ENCODE measurements around the gene DCLRE1A. TPM values are rescaled to one million over a fixed set of nuclear protein-coding genes. Genes with fewer than 3 reads are reported as not detected.
"Not testable (repeated sequence)": the region's sequence is repeated elsewhere in the genome, so short reads cannot be mapped to it uniquely, and the experiment has no call there.

Gene DCLRE1A
- total RNA-seq, 1 donor from 2014 or later, result 7.5 TPM

DNA sequence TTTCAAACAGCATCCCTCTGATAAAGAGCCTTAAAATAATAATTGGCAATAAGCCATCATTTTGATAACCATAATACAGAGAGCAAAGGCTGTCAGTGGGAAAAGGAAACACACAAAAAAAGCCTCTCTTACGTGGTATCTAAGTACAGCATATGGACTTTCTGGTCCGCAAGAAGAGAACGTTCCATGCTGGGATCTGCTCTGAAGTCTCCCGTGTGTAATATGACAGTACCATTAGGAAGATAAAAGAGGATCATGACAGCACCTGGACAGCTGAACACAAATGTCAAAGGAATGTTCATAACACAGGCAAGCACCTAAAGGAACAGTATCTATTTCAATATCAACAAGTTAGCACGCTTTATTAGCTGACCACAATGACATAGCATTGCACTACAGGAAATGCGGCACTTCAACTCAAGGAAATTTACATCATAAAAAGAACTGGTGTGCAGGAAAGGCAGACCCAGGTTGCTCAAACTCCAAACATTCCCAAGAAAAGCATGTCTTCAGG is 9.9 kb downstream of the DCLRE1A start:
- no peak for DNase-seq (ENCODE audit: low spot score)
- H3K4me3 Mint-ChIP-seq (ENCODE audit: unreplicated experiment), result no peak overlapping the region
- H3K4me1 Mint-ChIP-seq (ENCODE audit: unreplicated experiment), result peaks cover 4% of the 10 kb centered on the region
- no peaks in the 10 kb centered on the region for H3K9me3 Mint-ChIP-seq (ENCODE audit: unreplicated experiment)
- no peaks in the 10 kb centered on the region for H3K27me3 Mint-ChIP-seq (ENCODE audit: unreplicated experiment)
- no peak overlapping the region for H3K27ac Mint-ChIP-seq (ENCODE audit: unreplicated experiment)
- no peaks in the 10 kb centered on the region for H3K36me3 Mint-ChIP-seq (ENCODE audit: low read depth, unreplicated experiment)
- TF ChIP-seq, protein P1, sequence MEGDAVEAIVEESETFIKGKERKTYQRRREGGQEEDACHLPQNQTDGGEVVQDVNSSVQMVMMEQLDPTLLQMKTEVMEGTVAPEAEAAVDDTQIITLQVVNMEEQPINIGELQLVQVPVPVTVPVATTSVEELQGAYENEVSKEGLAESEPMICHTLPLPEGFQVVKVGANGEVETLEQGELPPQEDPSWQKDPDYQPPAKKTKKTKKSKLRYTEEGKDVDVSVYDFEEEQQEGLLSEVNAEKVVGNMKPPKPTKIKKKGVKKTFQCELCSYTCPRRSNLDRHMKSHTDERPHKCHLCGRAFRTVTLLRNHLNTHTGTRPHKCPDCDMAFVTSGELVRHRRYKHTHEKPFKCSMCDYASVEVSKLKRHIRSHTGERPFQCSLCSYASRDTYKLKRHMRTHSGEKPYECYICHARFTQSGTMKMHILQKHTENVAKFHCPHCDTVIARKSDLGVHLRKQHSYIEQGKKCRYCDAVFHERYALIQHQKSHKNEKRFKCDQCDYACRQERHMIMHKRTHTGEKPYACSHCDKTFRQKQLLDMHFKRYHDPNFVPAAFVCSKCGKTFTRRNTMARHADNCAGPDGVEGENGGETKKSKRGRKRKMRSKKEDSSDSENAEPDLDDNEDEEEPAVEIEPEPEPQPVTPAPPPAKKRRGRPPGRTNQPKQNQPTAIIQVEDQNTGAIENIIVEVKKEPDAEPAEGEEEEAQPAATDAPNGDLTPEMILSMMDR (IDR thresholded peaks at IDR 0.05; ENCODE audit: unreplicated experiment), result no peak

DNA sequence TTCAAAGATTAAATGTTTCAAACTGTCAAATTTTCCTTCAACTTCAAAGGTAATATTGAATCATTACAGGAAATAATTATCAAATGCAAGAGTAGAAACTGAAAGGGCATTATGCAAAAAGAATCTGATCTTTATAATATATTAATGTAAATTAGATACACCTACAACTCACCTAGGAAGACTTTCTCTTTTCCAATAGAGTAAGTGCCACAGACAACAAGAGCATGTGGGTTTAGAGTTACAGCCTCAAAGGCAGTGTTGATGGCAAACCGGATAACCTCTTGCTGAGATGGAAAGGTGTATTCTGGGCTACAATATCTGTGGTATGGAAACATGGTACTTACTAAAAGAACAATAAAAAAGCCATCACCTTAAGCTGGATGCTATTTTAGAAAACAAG is 11.7 kb downstream of the DCLRE1A start:
- TF ChIP-seq, protein P1 (IDR thresholded peaks at IDR 0.05; ENCODE audit: unreplicated experiment), result no peak
- no peak for DNase-seq (ENCODE audit: low spot score)
- Mint-ChIP-seq H3K27me3 (ENCODE audit: unreplicated experiment) (no peaks in the 10 kb centered on the region), H3K9me3 (ENCODE audit: unreplicated experiment) (no peaks in the 10 kb centered on the region), H3K27ac (ENCODE audit: unreplicated experiment) (no peak overlapping the region), H3K4me1 (ENCODE audit: unreplicated experiment) (peaks cover 4% of the 10 kb centered on the region), H3K36me3 (ENCODE audit: low read depth, unreplicated experiment) (no peaks in the 10 kb centered on the region), H3K4me3 (ENCODE audit: unreplicated experiment) (no peak overlapping the region)

DNA sequence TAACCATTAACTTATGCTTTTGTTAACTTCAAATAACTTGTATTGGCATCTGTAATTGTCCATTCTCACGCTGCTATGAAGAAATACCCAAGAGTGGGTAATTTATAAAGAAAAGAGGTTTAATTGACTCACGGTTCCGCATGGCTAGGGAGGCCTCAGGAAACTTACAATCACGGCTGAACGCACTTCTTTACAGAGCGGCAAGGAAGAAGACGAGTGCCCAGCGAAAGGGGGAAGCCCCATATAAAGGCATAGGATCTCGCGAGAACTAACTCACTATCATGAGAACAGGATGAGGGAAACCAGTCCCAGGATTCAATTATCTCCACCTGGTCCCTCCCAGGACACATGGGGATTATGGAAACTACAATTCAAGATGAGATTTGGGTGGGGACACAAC is 25.3 kb downstream of the DCLRE1A start:
- H3K4me3 Mint-ChIP-seq (ENCODE audit: unreplicated experiment); H3K4me1 Mint-ChIP-seq (ENCODE audit: unreplicated experiment); H3K27ac Mint-ChIP-seq (ENCODE audit: unreplicated experiment); H3K27me3 Mint-ChIP-seq (ENCODE audit: unreplicated experiment); H3K36me3 Mint-ChIP-seq (ENCODE audit: low read depth, unreplicated experiment); DNase-seq (ENCODE audit: low spot score); H3K9me3 Mint-ChIP-seq (ENCODE audit: unreplicated experiment): not testable (repeated sequence)

DNA sequence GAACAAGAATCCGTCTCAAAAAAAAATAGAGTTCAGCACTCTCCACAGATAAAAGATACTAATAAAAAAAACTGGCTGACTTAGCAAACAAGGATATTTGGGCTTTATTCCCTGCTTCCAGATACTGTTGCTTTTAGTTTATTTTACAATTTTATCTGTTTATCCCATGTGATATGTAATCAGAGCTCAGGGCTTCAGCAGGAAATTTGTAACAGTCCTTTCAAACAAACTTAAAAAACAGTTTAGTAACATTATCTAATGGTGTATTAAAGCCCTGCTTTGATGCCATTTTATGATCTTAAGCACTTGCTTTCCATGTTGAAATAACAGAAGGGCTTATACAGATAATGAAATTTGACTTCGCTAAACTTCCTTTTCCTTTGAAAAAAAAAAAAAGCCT is 28.1 kb downstream of the DCLRE1A start:
- H3K27me3 Mint-ChIP-seq (ENCODE audit: unreplicated experiment), result peaks cover 1% of the 10 kb centered on the region
- no peaks in the 10 kb centered on the region for H3K4me1 Mint-ChIP-seq (ENCODE audit: unreplicated experiment)
- H3K27ac Mint-ChIP-seq (ENCODE audit: unreplicated experiment), result no peak overlapping the region
- H3K9me3 Mint-ChIP-seq (ENCODE audit: unreplicated experiment), result no peaks in the 10 kb centered on the region
- no peak for DNase-seq (ENCODE audit: low spot score)
- H3K36me3 Mint-ChIP-seq (ENCODE audit: low read depth, unreplicated experiment), result no peaks in the 10 kb centered on the region
- TF ChIP-seq, protein P1 (IDR thresholded peaks at IDR 0.05; ENCODE audit: unreplicated experiment), result no peak
- no peak overlapping the region for H3K4me3 Mint-ChIP-seq (ENCODE audit: unreplicated experiment)

DNA sequence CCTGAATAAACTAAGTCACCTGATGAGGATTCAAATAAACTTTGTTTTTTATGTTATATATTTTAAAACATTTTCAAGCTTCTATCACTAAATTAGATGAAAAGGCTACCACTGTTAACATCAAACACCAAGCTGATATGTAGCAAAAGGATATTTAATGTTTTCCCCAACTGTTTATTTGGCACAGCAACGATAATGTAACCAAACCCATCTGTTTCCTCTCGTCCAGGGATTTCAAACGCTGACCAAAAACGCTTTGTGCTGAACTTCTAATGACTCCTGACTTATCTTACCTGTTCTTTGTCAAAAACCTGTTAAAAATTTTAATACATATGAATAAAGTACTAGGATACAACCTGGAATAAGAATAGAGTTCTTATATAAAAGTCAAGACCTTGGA is 30.5 kb downstream of the DCLRE1A start:
- no peaks in the 10 kb centered on the region for H3K27me3 Mint-ChIP-seq (ENCODE audit: unreplicated experiment)
- no peaks in the 10 kb centered on the region for H3K4me1 Mint-ChIP-seq (ENCODE audit: unreplicated experiment)
- H3K27ac Mint-ChIP-seq (ENCODE audit: unreplicated experiment), result no peak overlapping the region
- no peak overlapping the region for H3K4me3 Mint-ChIP-seq (ENCODE audit: unreplicated experiment)
- DNase-seq (ENCODE audit: low spot score), result no peak
- no peaks in the 10 kb centered on the region for H3K36me3 Mint-ChIP-seq (ENCODE audit: low read depth, unreplicated experiment)
- TF ChIP-seq, protein P1 (IDR thresholded peaks at IDR 0.05; ENCODE audit: unreplicated experiment), result no peak
- H3K9me3 Mint-ChIP-seq (ENCODE audit: unreplicated experiment), result no peaks in the 10 kb centered on the region
